Liver (tissue), 9 donors: Measurements from ENCODE around the gene C2. TPM values are rescaled to one million over a fixed set of nuclear protein-coding genes. Genes with fewer than 3 reads are reported as not detected.

Experiments
- DNase-seq: peaks from one replicate; pipeline ENCODE4 v3.0.0-alpha.2; 2017; ENCODE audit warnings: low spot score
- H3K27ac ChIP-seq, 2 donors: one replicate each; pipeline ENCODE4 v1.7.0; 2013; ENCODE audit warnings: inconsistent platforms in 2 of 2, low read length in 2 of 2, control low read depth in 1 of 2, low read depth in 1 of 2, mild to moderate bottlenecking in 1 of 2
- H3K27me3 ChIP-seq, 4 donors: one replicate each; pipeline versions ENCODE4 v1.6.1 to v1.7.0; 2013; ENCODE audit warnings: low read length in 3 of 4, inconsistent platforms in 1 of 4, mild to moderate bottlenecking in 1 of 4, moderate library complexity in 1 of 4; ENCODE audit not compliant: control insufficient read depth in 4 of 4, insufficient read depth in 4 of 4
- H3K36me3 ChIP-seq, 4 donors: one replicate each; pipeline versions ENCODE4 v1.6.1 to v1.7.0; 2013; ENCODE audit warnings: low read length in 3 of 4, mild to moderate bottlenecking in 3 of 4, low read depth in 1 of 4, moderate library complexity in 1 of 4; ENCODE audit not compliant: control insufficient read depth in 4 of 4, insufficient read depth in 3 of 4
- H3K4me1 ChIP-seq, 4 donors: one replicate each; pipeline versions ENCODE4 v1.6.1 to v1.7.0; 2013; ENCODE audit warnings: low read length in 3 of 4, mild to moderate bottlenecking in 3 of 4, moderate library complexity in 1 of 4; ENCODE audit not compliant: control insufficient read depth in 4 of 4, insufficient read depth in 4 of 4
- H3K4me3 ChIP-seq, 3 donors: one replicate each; pipeline versions ENCODE4 v1.6.1 to v1.7.0; 2013; ENCODE audit warnings: low read length in 3 of 3, control low read depth in 1 of 3, low read depth in 1 of 3, mild to moderate bottlenecking in 1 of 3
- H3K9ac ChIP-seq, 2 donors: one replicate each; pipeline ENCODE4 v1.7.0; 2013; ENCODE audit warnings: low read length in 2 of 2, mild to moderate bottlenecking in 2 of 2, moderate library complexity in 2 of 2, control low read depth in 1 of 2, low read depth in 1 of 2
- H3K9me3 ChIP-seq, 4 donors: one replicate each; pipeline versions ENCODE4 v1.6.1 to v1.7.0; 2013; ENCODE audit warnings: low read length in 3 of 4; ENCODE audit not compliant: control insufficient read depth in 4 of 4
- ATF3 ChIP-seq: IDR thresholded peaks from 2 replicates; pipeline ENCODE4 v1.6.1; 2016; ENCODE audit warnings: antibody characterized with exemption
- CTCF ChIP-seq: fragments of 150-350 bp; IDR thresholded peaks from 2 replicates; pipeline ENCODE4 v1.5.1; 2017; ENCODE audit warnings: improper control_type of control experiment, low read depth, low read length; ENCODE audit not compliant: missing input control
- EGR1 ChIP-seq, 2 donors: IDR thresholded peaks; 2 replicates each; pipeline ENCODE4 v1.6.1; 2016 to 2018; ENCODE audit warnings: antibody characterized with exemption in 2 of 2, low read depth in 2 of 2
- FOXA1 ChIP-seq: IDR thresholded peaks from 2 replicates; pipeline ENCODE4 v1.6.1; 2016; ENCODE audit warnings: antibody characterized with exemption
- FOXA2 ChIP-seq: IDR thresholded peaks from 2 replicates; pipeline ENCODE4 v1.6.1; 2016; ENCODE audit warnings: antibody characterized with exemption
- GABPA ChIP-seq, 2 donors: IDR thresholded peaks in 1 of 2; conservative IDR thresholded peaks in 1 of 2; 2 replicates each; pipeline ENCODE4 v1.6.1; 2016; ENCODE audit warnings: antibody characterized with exemption in 2 of 2, mild to moderate bottlenecking in 1 of 2, moderate library complexity in 1 of 2
- HNF4A ChIP-seq, 2 donors: conservative IDR thresholded peaks; 2 replicates each; pipeline ENCODE4 v1.6.1; 2016; ENCODE audit warnings: antibody characterized with exemption in 2 of 2, mild to moderate bottlenecking in 2 of 2
- HNF4G ChIP-seq: IDR thresholded peaks from 2 replicates; pipeline ENCODE4 v1.6.1; 2016; ENCODE audit warnings: antibody characterized with exemption
- JUND ChIP-seq, 2 donors: IDR thresholded peaks; 2 replicates each; pipeline ENCODE4 v1.6.1; 2016; ENCODE audit warnings: antibody characterized with exemption in 2 of 2
- NR2F2 ChIP-seq: IDR thresholded peaks from 2 replicates; pipeline ENCODE4 v1.6.1; 2016; ENCODE audit warnings: antibody characterized with exemption
- RAD21 ChIP-seq, 2 donors: IDR thresholded peaks; 2 replicates each; pipeline ENCODE4 v1.6.1; 2016; ENCODE audit warnings: antibody characterized with exemption in 2 of 2, mild to moderate bottlenecking in 2 of 2
- RXRA ChIP-seq, 2 donors: IDR thresholded peaks; 2 replicates each; pipeline ENCODE4 v1.6.1; 2017 to 2018; ENCODE audit warnings: antibody characterized with exemption in 2 of 2, mild to moderate bottlenecking in 1 of 2
- SP1 ChIP-seq: IDR thresholded peaks from 2 replicates; pipeline ENCODE4 v1.6.1; 2018; ENCODE audit warnings: antibody characterized with exemption, mild to moderate bottlenecking
- TAF1 ChIP-seq: conservative IDR thresholded peaks from 2 replicates; pipeline ENCODE4 v1.6.1; 2016; ENCODE audit warnings: antibody characterized with exemption, mild to moderate bottlenecking
- YY1 ChIP-seq: IDR thresholded peaks from 2 replicates; pipeline ENCODE4 v1.6.1; 2016; ENCODE audit warnings: antibody characterized with exemption, mild to moderate bottlenecking
- ZBTB33 ChIP-seq: IDR thresholded peaks from 2 replicates; pipeline ENCODE4 v1.6.1; 2016; ENCODE audit warnings: antibody characterized with exemption
- WGBS: extraction: QIAGEN DNeasy Blood & Tissue Kit; methylation state at CpG from one replicate; pipeline ENCODE4 v1.1.7; 2013; 5-methylcytosine and 5-hydroxymethylcytosine counted together
- polyA plus RNA-seq, 2 donors: library from polyadenylated mRNA; stranded (reverse) in 1 of 2; unstranded in 1 of 2; fragments of 200-250 nt in 1 of 2; fragments of >200 nt in 1 of 2; fragmentation: Nextera tagmentation in 1 of 2; extraction: Ambion mirVana in 1 of 2; gene quantifications; one replicate each; pipeline versions ENCODE4 v1.2.1 to v1.2.3, GENCODE V29; 2013 to 2015
- total RNA-seq, 2 donors: library from RNA; depleted of rRNA; stranded (reverse); fragments of >200 nt; gene quantifications; one replicate each; pipeline ENCODE4 v1.2.3, GENCODE V29; 2014
- TF ChIP-seq, protein P1 (sequence below): IDR thresholded peaks from 2 replicates; pipeline ENCODE4 v1.6.1; 2016; ENCODE audit warnings: antibody characterized with exemption, mild to moderate bottlenecking
- TF ChIP-seq, protein P2 (sequence below): IDR thresholded peaks from 2 replicates; pipeline ENCODE4 v1.6.1; 2016; ENCODE audit warnings: antibody characterized with exemption
- donor health status: healthy.
- donor health status: healthy.
- donor health status: healthy.
- donor health status: healthy.
- donor health status: healthy.

C2 gene
- total and polyA plus RNA-seq, 4 donors: 212 to 522 (median 397) TPM

DNA sequence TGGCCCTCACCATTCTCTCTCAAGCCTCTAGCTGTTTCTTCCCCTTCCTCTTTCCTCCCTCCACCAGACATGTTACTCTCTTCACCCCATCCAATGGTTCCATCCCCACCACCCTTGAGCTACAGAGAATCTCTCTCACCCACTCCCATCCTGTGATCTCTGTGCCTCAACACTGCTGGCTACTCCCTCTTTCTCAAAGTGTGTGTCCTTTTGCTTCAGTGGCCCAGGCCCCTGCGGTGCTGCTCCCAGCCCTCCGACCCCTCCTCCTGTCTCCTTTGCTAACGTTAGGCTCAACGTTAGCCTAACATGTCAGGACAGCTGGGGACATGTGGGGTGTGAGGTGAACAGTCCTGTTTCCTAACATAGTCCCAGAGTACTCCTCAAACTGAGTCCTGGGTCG is 25.4 kb downstream of the C2 start:
- Histone ChIP-seq H3K9ac (no peak overlapping the region), H3K4me1 (peaks cover 0 to 28% (median 17%) of the 10 kb centered on the region in 4 donors), H3K27ac (peak overlapping the region; percentile 19 to 39), H3K36me3 (peaks cover 8 to 75% (median 51%) of the 10 kb centered on the region in 4 donors), H3K27me3 (no peaks in the 10 kb centered on the region), H3K9me3 (no peaks in the 10 kb centered on the region), H3K4me3 (no peak overlapping the region)
- DNase-seq: no peak
- TF ChIP-seq HNF4A (conservative IDR thresholded peaks at IDR 0.05) (no peak), FOXA1 (no peak), YY1 (no peak), RAD21 (IDR thresholded peaks at IDR 0.05) (no peak), JUND (IDR thresholded peaks at IDR 0.05) (no peak), HNF4G (no peak), RXRA (IDR thresholded peaks at IDR 0.05) (no peak), TAF1 (no peak), NR2F2 (no peak), CTCF (no peak)
- TF ChIP-seq, protein P1, sequence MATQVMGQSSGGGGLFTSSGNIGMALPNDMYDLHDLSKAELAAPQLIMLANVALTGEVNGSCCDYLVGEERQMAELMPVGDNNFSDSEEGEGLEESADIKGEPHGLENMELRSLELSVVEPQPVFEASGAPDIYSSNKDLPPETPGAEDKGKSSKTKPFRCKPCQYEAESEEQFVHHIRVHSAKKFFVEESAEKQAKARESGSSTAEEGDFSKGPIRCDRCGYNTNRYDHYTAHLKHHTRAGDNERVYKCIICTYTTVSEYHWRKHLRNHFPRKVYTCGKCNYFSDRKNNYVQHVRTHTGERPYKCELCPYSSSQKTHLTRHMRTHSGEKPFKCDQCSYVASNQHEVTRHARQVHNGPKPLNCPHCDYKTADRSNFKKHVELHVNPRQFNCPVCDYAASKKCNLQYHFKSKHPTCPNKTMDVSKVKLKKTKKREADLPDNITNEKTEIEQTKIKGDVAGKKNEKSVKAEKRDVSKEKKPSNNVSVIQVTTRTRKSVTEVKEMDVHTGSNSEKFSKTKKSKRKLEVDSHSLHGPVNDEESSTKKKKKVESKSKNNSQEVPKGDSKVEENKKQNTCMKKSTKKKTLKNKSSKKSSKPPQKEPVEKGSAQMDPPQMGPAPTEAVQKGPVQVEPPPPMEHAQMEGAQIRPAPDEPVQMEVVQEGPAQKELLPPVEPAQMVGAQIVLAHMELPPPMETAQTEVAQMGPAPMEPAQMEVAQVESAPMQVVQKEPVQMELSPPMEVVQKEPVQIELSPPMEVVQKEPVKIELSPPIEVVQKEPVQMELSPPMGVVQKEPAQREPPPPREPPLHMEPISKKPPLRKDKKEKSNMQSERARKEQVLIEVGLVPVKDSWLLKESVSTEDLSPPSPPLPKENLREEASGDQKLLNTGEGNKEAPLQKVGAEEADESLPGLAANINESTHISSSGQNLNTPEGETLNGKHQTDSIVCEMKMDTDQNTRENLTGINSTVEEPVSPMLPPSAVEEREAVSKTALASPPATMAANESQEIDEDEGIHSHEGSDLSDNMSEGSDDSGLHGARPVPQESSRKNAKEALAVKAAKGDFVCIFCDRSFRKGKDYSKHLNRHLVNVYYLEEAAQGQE: no peak
- 63% methylated on average over 5 of the region's 5 CpGs for WGBS

- Histone ChIP-seq H3K4me3 (no peak overlapping the region), H3K27ac (no peak overlapping the region), H3K36me3 (peaks cover 8 to 65% (median 40%) of the 10 kb centered on the region in 4 donors), H3K4me1 (peaks cover 1 to 27% (median 20%) of the 10 kb centered on the region in 4 donors), H3K9ac (no peak overlapping the region), H3K9me3 (no peaks in the 10 kb centered on the region), H3K27me3 (no peaks in the 10 kb centered on the region)
- WGBS: 96% methylated on average over 28 of the region's 28 CpGs
- TF ChIP-seq HNF4G: no peak
- no peak for TF ChIP-seq NR2F2
- no peak for TF ChIP-seq RAD21 (IDR thresholded peaks at IDR 0.05)
- no peak for TF ChIP-seq RXRA (IDR thresholded peaks at IDR 0.05)
- TF ChIP-seq SP1: no peak
- TF ChIP-seq, protein P1: no peak
- TF ChIP-seq, protein P2, sequence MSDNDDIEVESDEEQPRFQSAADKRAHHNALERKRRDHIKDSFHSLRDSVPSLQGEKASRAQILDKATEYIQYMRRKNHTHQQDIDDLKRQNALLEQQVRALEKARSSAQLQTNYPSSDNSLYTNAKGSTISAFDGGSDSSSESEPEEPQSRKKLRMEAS: no peak
- TF ChIP-seq ZBTB33: no peak
- no peak for TF ChIP-seq EGR1 (IDR thresholded peaks at IDR 0.05; ENCODE audit: low read depth in 2 of 2)
- no peak for TF ChIP-seq HNF4A (conservative IDR thresholded peaks at IDR 0.05)
- no peak for TF ChIP-seq ATF3
- no peak for TF ChIP-seq GABPA (IDR thresholded peaks at IDR 0.05 in 1 of 2, conservative IDR thresholded peaks at IDR 0.05 in 1 of 2)
- no peak for TF ChIP-seq FOXA1
- no peak for TF ChIP-seq JUND (IDR thresholded peaks at IDR 0.05)
- TF ChIP-seq YY1: no peak
- no peak for TF ChIP-seq FOXA2
- no peak for TF ChIP-seq TAF1
- DNase-seq: no peak
Measured at GRCh38 chr6:31954511-31954910, 27.0 kb downstream of the C2 start.
